GM19455 (cell line): ENCODE measurements around the gene MAD1L1.

Experiments used
- ATAC-seq: cut with Tn5 transposase; IDR thresholded peaks from one replicate; pipeline ENCODE4 v1.9.1; 2021; ENCODE audit not compliant: unreplicated experiment

The MAD1L1 gene

GRCh38 chr7:2219606-2220005 lies 13.1 kb downstream of the MAD1L1 start:
- ATAC-seq, result no peak

GRCh38 chr7:2219136-2219535 lies 13.6 kb downstream of the MAD1L1 start:
- no peak for ATAC-seq

- ATAC-seq, result no peak
These were observed 14.3 kb downstream of the MAD1L1 start for GRCh38 chr7:2218444-2218785.

GRCh38 chr7:2217716-2218443 lies 14.9 kb downstream of the MAD1L1 start:
- no peak for ATAC-seq

GRCh38 chr7:2217206-2217605 lies 15.5 kb downstream of the MAD1L1 start:
- no peak for ATAC-seq

GRCh38 chr7:2215851-2216250 lies 16.9 kb downstream of the MAD1L1 start:
- no peak for ATAC-seq

GRCh38 chr7:2214636-2215035 lies 18.1 kb downstream of the MAD1L1 start:
- no peak for ATAC-seq

GRCh38 chr7:2213551-2214215 lies 19.1 kb downstream of the MAD1L1 start:
- no peak for ATAC-seq

- no peak for ATAC-seq
These were observed 19.8 kb downstream of the MAD1L1 start for GRCh38 chr7:2212906-2213305.

- no peak for ATAC-seq
These were observed 20.8 kb downstream of the MAD1L1 start for GRCh38 chr7:2211926-2212325.

GRCh38 chr7:2211259-2211880 lies 21.4 kb downstream of the MAD1L1 start:
- no peak for ATAC-seq

GRCh38 chr7:2210551-2211258 lies 22.0 kb downstream of the MAD1L1 start:
- no peak for ATAC-seq

- ATAC-seq, result no peak
These were observed 22.8 kb downstream of the MAD1L1 start for GRCh38 chr7:2209961-2210323.

GRCh38 chr7:2209146-2209960 lies 23.4 kb downstream of the MAD1L1 start:
- ATAC-seq, result no peak

GRCh38 chr7:2208712-2209111 lies 24.0 kb downstream of the MAD1L1 start:
- no peak for ATAC-seq

- no peak for ATAC-seq
These were observed 27.5 kb downstream of the MAD1L1 start for GRCh38 chr7:2205036-2205780.

- ATAC-seq, result no peak
These were observed 28.3 kb downstream of the MAD1L1 start for GRCh38 chr7:2204446-2204845.

- ATAC-seq, result no peak
These were observed 28.9 kb downstream of the MAD1L1 start for GRCh38 chr7:2203766-2204300.

- ATAC-seq, result no peak
These were observed 29.6 kb downstream of the MAD1L1 start for GRCh38 chr7:2202901-2203765.
